Measurements from ENCODE around the gene ZFAND4. TPM values are rescaled to one million over a fixed set of nuclear protein-coding genes. Genes with fewer than 3 reads are reported as not detected.

ZFAND4 gene
- total and polyA plus RNA-seq, 9 of the 15 experiments (the other 6 are each of a cell fraction or from before 2014, with no cell fraction given): 0.42 to 3.0 (median 1.5) TPM

DNA sequence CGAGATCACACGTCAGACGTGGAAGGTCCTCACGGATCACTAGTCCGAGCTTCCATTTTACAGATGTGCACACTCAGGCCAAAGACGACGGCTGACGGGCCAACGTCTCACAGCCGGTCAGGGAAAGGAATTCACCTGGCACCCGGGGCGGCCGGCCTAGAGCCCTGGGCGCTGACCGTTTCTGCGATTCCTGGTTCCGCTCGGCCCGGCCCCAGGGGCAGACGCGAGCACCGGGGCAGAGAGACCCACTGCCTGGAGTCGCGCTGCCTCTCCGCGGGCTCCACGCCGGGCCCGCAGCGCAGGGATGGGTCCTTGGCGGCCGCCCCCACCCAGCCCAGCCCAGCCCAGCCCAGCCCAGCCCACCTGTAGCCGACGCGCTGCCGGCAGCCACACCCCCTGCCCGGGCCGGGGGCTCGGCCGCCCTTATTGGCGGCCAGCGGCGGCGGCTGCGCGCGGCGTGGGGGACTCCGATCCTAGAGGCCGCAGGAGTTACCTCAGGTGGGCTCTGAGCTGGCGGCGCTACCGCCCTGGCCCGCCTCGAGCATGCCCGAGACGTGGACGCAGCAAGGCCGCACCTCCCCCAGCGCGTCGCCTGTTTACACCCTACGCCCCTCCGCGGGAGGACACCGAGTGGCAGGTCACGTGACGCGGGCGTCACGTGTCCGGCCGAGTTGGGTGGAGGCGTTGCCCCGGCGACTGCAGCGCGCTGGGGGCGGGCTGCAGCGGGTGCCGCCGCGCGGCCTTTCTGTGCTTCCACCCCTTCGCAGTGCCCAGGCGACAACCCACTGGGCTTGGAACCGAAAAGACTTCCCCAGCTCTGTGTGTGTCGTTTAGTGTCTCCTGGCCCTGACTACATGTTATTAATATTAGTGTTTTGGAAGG, 78.1 kb downstream of the ZFAND4 start (continued):
- TF ChIP-seq, protein P1, sequence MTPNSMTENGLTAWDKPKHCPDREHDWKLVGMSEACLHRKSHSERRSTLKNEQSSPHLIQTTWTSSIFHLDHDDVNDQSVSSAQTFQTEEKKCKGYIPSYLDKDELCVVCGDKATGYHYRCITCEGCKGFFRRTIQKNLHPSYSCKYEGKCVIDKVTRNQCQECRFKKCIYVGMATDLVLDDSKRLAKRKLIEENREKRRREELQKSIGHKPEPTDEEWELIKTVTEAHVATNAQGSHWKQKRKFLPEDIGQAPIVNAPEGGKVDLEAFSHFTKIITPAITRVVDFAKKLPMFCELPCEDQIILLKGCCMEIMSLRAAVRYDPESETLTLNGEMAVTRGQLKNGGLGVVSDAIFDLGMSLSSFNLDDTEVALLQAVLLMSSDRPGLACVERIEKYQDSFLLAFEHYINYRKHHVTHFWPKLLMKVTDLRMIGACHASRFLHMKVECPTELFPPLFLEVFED (CRISPR knock-in tag; conservative IDR thresholded peaks at IDR 0.05): 0 out of 2 replicates have a peak, but pooled peaks have one; percentile 56
- TF ChIP-seq, protein P2, sequence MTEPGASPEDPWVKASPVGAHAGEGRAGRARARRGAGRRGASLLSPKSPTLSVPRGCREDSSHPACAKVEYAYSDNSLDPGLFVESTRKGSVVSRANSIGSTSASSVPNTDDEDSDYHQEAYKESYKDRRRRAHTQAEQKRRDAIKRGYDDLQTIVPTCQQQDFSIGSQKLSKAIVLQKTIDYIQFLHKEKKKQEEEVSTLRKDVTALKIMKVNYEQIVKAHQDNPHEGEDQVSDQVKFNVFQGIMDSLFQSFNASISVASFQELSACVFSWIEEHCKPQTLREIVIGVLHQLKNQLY (CRISPR knock-in tag; conservative IDR thresholded peaks at IDR 0.05): 0 out of 4 replicates have a peak, but pooled peaks have one; percentile 75 to 78
- TF ChIP-seq CTCFL (IDR thresholded peaks at IDR 0.05; ENCODE audit: borderline replicate concordance, insufficient read depth, low read depth, low read length, poor library complexity, severe bottlenecking) (peak; percentile 88), LCOR (CRISPR knock-in tag; IDR thresholded peaks at IDR 0.05) (peak; percentile 89), L3MBTL2 (IDR thresholded peaks at IDR 0.05) (peak; percentile 96), XRCC5 (IDR thresholded peaks at IDR 0.05; ENCODE audit: low read depth, low read length) (peak; percentile 77; the same call in 1 of the 2 replicates), PHB (CRISPR knock-in tag; IDR thresholded peaks at IDR 0.05) (0 out of 2 replicates have a peak, but pooled peaks have one; percentile 62), TEAD4 (IDR thresholded peaks at IDR 0.05; ENCODE audit: low read length) (peak; percentile 39; the same call in 1 of the 2 replicates), TEAD4 (CRISPR knock-in tag; IDR thresholded peaks at IDR 0.05; ENCODE audit: borderline replicate concordance) (peak; percentile 93), CREB1 (IDR thresholded peaks at IDR 0.05) (peak; percentile 82), CREB1 (CRISPR knock-in tag; IDR thresholded peaks at IDR 0.05) (peak; percentile 90), MYBL2 (IDR thresholded peaks at IDR 0.05; ENCODE audit: low read depth) (no peak), MYBL2 (CRISPR knock-in tag; IDR thresholded peaks at IDR 0.05; ENCODE audit: borderline replicate concordance) (no peak), NR1H2 (CRISPR knock-in tag; IDR thresholded peaks at IDR 0.05) (no peak), EGR1 (conservative IDR thresholded peaks at IDR 0.05) (peak; percentile 81), CBX2 (IDR thresholded peaks at IDR 0.05; ENCODE audit: insufficient read depth, low read length, poor library complexity, severe bottlenecking) (no peak), NCOA4 (IDR thresholded peaks at IDR 0.05; ENCODE audit: partially characterized antibody) (no peak), GTF2E2 (tag; IDR thresholded peaks at IDR 0.05) (0 out of 2 replicates have a peak, but pooled peaks have one; percentile 19), MEIS2 (IDR thresholded peaks at IDR 0.05; ENCODE audit: partially characterized antibody) (peak; percentile 28), ZFP30 (CRISPR knock-in tag; IDR thresholded peaks at IDR 0.05; ENCODE audit: borderline replicate concordance) (no peak), ETS1 (conservative IDR thresholded peaks at IDR 0.05; ENCODE audit: control insufficient read depth, low read depth, low read length) (peak; percentile 99), GATAD2A (IDR thresholded peaks at IDR 0.05) (no peak), ATF7 (IDR thresholded peaks at IDR 0.05) (peak; percentile 88)
